Measurements from ENCODE around the gene LIN9. TPM values are rescaled to one million over a fixed set of nuclear protein-coding genes. Genes with fewer than 3 reads are reported as not detected.
"Not testable (repeated sequence)": the region's sequence is repeated elsewhere in the genome, so short reads cannot be mapped to it uniquely, and the experiment has no call there.

Gene LIN9
- total RNA-seq, 4 donors from 2014 or later = 0.59 to 15.1 (median 3.9) TPM

DNA sequence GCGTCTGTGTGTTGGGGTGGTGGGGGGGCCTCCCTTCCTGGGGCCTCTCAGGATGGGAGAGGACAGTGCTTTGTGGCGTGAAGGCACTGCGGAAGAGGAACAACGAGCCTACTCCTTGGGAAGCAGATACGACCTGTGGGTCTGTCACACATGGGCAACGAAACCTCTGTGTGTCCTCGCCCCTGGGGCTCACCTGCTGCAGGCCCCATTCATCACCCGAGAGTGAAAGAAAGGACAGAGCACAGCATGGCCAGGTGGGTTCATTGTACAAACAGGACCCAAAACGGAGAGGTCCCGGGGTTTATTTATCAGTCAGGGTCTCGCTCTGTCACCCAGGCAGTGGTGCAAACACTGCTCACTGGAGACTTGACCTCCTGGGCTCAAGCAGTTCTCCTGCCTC, 40.1 kb upstream of the LIN9 start:
- intact Hi-C loops (cut with DNase I; ENCODE audit: low total_unique reads) = no loop called here
- no peaks in the 10 kb centered on the region for H3K4me1 ChIP-seq
- H3K27ac ChIP-seq = no peak overlapping the region
- no peak for DNase-seq
- H3K9me3 ChIP-seq = no peaks in the 10 kb centered on the region
- no peak overlapping the region for H3K4me3 ChIP-seq
- H3K36me3 ChIP-seq = no peaks in the 10 kb centered on the region
- H3K27me3 ChIP-seq = no peaks in the 10 kb centered on the region
- no peak for TF ChIP-seq POLR2A (IDR thresholded peaks at IDR 0.05)
- TF ChIP-seq, protein P1, sequence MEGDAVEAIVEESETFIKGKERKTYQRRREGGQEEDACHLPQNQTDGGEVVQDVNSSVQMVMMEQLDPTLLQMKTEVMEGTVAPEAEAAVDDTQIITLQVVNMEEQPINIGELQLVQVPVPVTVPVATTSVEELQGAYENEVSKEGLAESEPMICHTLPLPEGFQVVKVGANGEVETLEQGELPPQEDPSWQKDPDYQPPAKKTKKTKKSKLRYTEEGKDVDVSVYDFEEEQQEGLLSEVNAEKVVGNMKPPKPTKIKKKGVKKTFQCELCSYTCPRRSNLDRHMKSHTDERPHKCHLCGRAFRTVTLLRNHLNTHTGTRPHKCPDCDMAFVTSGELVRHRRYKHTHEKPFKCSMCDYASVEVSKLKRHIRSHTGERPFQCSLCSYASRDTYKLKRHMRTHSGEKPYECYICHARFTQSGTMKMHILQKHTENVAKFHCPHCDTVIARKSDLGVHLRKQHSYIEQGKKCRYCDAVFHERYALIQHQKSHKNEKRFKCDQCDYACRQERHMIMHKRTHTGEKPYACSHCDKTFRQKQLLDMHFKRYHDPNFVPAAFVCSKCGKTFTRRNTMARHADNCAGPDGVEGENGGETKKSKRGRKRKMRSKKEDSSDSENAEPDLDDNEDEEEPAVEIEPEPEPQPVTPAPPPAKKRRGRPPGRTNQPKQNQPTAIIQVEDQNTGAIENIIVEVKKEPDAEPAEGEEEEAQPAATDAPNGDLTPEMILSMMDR (IDR thresholded peaks at IDR 0.05) = no peak

DNA sequence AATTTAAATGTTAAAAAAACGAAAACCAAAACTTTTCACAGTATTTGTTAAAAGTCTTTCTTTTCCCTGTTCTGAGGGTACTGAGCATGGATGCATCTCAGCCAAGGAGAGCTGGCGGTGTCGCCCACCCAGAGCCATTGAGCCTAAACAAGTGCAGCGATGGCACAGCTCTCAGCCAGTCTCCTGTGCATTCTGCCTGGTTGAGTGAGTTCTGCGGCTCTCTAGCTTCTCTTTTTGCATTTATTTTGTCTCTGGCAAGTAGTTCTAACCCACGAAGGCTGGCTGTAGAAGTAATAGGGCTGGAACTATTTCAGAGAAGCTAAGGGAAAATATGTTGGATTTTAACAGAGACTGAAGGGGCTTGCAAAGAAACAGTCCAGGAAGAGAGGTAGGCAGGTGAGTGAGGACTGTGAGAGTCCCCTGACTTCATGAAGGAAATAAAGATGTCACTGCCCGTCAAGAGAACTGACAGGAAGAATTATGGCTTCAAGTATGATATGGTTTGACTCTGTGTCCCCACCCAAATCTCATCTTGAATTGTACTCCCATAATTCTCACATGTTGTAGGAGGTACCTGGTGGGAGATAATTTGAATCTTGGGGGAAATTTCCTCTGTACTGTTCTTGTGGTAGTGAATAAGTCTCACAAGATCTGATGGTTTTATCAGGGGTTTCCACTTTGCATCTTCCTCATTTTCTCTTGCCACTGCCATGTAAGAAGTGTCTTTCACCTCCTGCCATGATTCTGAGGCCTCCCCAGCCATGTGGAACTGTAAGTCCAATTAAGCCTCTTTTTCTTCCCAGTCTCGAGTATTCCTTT, 35.7 kb upstream of the LIN9 start:
- TF ChIP-seq POLR2A (IDR thresholded peaks at IDR 0.05) = no peak
- TF ChIP-seq, protein P1 (IDR thresholded peaks at IDR 0.05) = no peak
- no peak overlapping the region for H3K4me3 ChIP-seq
- no peak overlapping the region for H3K27ac ChIP-seq
- H3K4me1 ChIP-seq = no peaks in the 10 kb centered on the region
- H3K36me3 ChIP-seq = no peaks in the 10 kb centered on the region
- intact Hi-C loops (cut with DNase I; ENCODE audit: low total_unique reads) = no loop called here
- H3K9me3 ChIP-seq = no peaks in the 10 kb centered on the region
- no peak for DNase-seq
- no peaks in the 10 kb centered on the region for H3K27me3 ChIP-seq

DNA sequence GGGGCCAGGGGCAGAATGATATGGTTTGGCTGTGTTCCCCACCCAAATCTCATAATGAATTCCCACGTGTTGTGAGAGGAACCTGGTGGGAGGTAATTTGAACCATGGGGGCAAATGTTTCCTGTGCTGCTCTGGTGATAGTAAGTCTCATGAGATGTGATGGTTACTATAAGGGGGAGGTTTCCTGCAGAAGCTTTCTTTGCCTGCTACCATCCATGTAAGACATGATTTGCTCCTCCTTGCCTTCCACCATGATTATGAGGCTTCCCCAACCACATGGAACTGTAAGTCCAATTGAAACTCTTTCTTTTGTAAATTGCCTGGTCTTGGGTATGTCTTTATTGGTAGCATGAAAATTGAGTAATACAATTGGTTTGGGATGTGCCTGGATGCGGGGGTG, 33.7 kb upstream of the LIN9 start:
- no peaks in the 10 kb centered on the region for H3K9me3 ChIP-seq
- no peaks in the 10 kb centered on the region for H3K4me1 ChIP-seq
- no peaks in the 10 kb centered on the region for H3K27me3 ChIP-seq
- intact Hi-C loops (cut with DNase I; ENCODE audit: low total_unique reads) = no loop called here
- H3K4me3 ChIP-seq = no peak overlapping the region
- no peaks in the 10 kb centered on the region for H3K36me3 ChIP-seq
- H3K27ac ChIP-seq = no peak overlapping the region
- TF ChIP-seq, protein P1 (IDR thresholded peaks at IDR 0.05) = no peak
- TF ChIP-seq POLR2A (IDR thresholded peaks at IDR 0.05) = no peak
- DNase-seq = no peak

GRCh38 chr1:226340111-226340510, 31.1 kb upstream of the LIN9 start:
- H3K9me3 ChIP-seq; H3K4me1 ChIP-seq; H3K36me3 ChIP-seq; H3K4me3 ChIP-seq; DNase-seq; H3K27ac ChIP-seq; H3K27me3 ChIP-seq; intact Hi-C loops (cut with DNase I; ENCODE audit: low total_unique reads): not testable (repeated sequence)

- H3K27me3 ChIP-seq = no peaks in the 10 kb centered on the region
- no peaks in the 10 kb centered on the region for H3K4me1 ChIP-seq
- no peak overlapping the region for H3K4me3 ChIP-seq
- no peaks in the 10 kb centered on the region for H3K36me3 ChIP-seq
- no peak overlapping the region for H3K27ac ChIP-seq
- intact Hi-C loops (cut with DNase I; ENCODE audit: low total_unique reads) = no loop called here
- no peak for TF ChIP-seq POLR2A (IDR thresholded peaks at IDR 0.05)
- TF ChIP-seq, protein P1 (IDR thresholded peaks at IDR 0.05) = no peak
- DNase-seq = no peak
- no peaks in the 10 kb centered on the region for H3K9me3 ChIP-seq
These were observed 28.4 kb upstream of the LIN9 start for GRCh38 chr1:226337276-226337875.
